Liver (tissue), 2 donors: ENCODE results near the gene ANKRD33B.

ENCODE experiments used
- EGR1 ChIP-seq, 2 donors: IDR thresholded peaks; 2 replicates each; pipeline ENCODE4 v1.6.1; 2016 to 2018; ENCODE audit warnings: antibody characterized with exemption in 2 of 2, low read depth in 2 of 2
- NR2F2 ChIP-seq: IDR thresholded peaks from 2 replicates; pipeline ENCODE4 v1.6.1; 2016; ENCODE audit warnings: antibody characterized with exemption
- donor health status: healthy.

- TF ChIP-seq NR2F2 (no peak), EGR1 (IDR thresholded peaks at IDR 0.05; ENCODE audit: low read depth in 2 of 2) (no peak)
Observed at GRCh38 chr5:10594591-10595210, 30.8 kb downstream of the ANKRD33B start.
